Measurements from ENCODE around the gene PPP2R3A.

The PPP2R3A gene

GRCh38 chr3:135918600-135918999, 46.9 kb upstream of the PPP2R3A start:
- no peak overlapping the region for H3K4me2 ChIP-seq (ENCODE audit: low read length, poor library complexity, severe bottlenecking)
- H3K14ac ChIP-seq (ENCODE audit: low read length in 2 of 2): no peak overlapping the region
- H3K4me3 ChIP-seq (ENCODE audit: insufficient read depth in 1 of 2, low read depth in 1 of 2, low read length in 2 of 2): no peak overlapping the region
- H2BK12ac ChIP-seq (ENCODE audit: low read length in 2 of 2): no peak overlapping the region
- DNase-seq: peak; percentile 50
- H3K79me1 ChIP-seq (replicated peaks; ENCODE audit: low read length, poor library complexity, severe bottlenecking): no peaks in the 10 kb centered on the region
- H2BK5ac ChIP-seq (ENCODE audit: low read depth, low read length, poor library complexity, severe bottlenecking): no peak overlapping the region
- H2AK5ac ChIP-seq (ENCODE audit: low read length, severe bottlenecking): no peak overlapping the region
- H2AFZ ChIP-seq (ENCODE audit: low read depth, low read length): no peak overlapping the region
- no peaks in the 10 kb centered on the region for H3K9me3 ChIP-seq (ENCODE audit: control insufficient read depth, low read length)
- H3K9ac ChIP-seq (ENCODE audit: low read length): peak overlapping the region; percentile 35
- no peak overlapping the region for H4K91ac ChIP-seq (ENCODE audit: low read length)
- WGBS: 57% methylated on average over 1 of the region's 1 CpG
- no peak overlapping the region for H3K4ac ChIP-seq (ENCODE audit: low read depth in 1 of 2, low read length in 2 of 2)
- H3K4me1 ChIP-seq (ENCODE audit: control insufficient read depth, insufficient read depth, low read depth, low read length): peaks cover 5% of the 10 kb centered on the region
- no peak overlapping the region for H3K23ac ChIP-seq (ENCODE audit: low read length in 2 of 2)
- H2BK15ac ChIP-seq (ENCODE audit: low read depth, poor library complexity, severe bottlenecking): no peak overlapping the region
- no peak overlapping the region for H3K18ac ChIP-seq (ENCODE audit: low read depth in 1 of 2, low read length in 2 of 2)
- H2BK120ac ChIP-seq (ENCODE audit: low read depth, low read length): no peak overlapping the region
- no peaks in the 10 kb centered on the region for H3K27me3 ChIP-seq (ENCODE audit: control insufficient read depth in 1 of 2, insufficient read depth in 1 of 2, low read length in 2 of 2)
- H3K27ac ChIP-seq (ENCODE audit: low read length, poor library complexity, severe bottlenecking): no peak overlapping the region
- H4K8ac ChIP-seq (ENCODE audit: low read length): no peak overlapping the region
- no peaks in the 10 kb centered on the region for H3K36me3 ChIP-seq (ENCODE audit: control insufficient read depth in 1 of 2, insufficient read depth in 2 of 2, low read depth in 1 of 2, low read length in 2 of 2)

DNA sequence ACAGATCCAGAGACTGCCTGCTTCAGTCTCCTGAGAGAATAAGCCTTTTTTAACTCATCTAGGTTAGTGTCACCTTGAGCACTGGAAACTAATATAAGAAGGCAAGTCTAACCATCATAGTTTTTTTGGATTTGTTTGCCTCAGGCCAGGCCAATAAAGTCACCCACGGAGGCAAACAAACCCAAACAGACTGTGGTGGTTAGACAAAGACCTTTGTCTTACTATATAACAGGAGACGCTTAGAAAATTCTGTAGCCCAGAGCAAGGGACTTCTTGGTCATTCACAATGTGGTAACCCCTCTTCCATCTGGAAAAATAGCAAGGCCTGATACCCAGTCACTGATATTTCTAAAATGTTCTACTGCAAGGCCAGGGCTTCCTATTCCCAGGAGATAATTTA, 45.3 kb upstream of the PPP2R3A start:
- Histone ChIP-seq H3K4ac (ENCODE audit: low read depth in 1 of 2, low read length in 2 of 2) (no peak overlapping the region), H3K9me3 (ENCODE audit: control insufficient read depth, low read length) (no peaks in the 10 kb centered on the region), H2BK120ac (ENCODE audit: low read depth, low read length) (no peak overlapping the region), H3K4me3 (ENCODE audit: insufficient read depth in 1 of 2, low read depth in 1 of 2, low read length in 2 of 2) (no peak overlapping the region), H3K9ac (ENCODE audit: low read length) (no peak overlapping the region), H3K4me2 (ENCODE audit: low read length, poor library complexity, severe bottlenecking) (no peak overlapping the region), H2BK12ac (ENCODE audit: low read length in 2 of 2) (no peak overlapping the region), H3K27ac (ENCODE audit: low read length, poor library complexity, severe bottlenecking) (no peak overlapping the region), H3K36me3 (ENCODE audit: control insufficient read depth in 1 of 2, insufficient read depth in 2 of 2, low read depth in 1 of 2, low read length in 2 of 2) (no peaks in the 10 kb centered on the region), H2AK5ac (ENCODE audit: low read length, severe bottlenecking) (no peak overlapping the region), H4K8ac (ENCODE audit: low read length) (no peak overlapping the region), H3K4me1 (ENCODE audit: control insufficient read depth, insufficient read depth, low read depth, low read length) (peaks cover 5% of the 10 kb centered on the region), H2AFZ (ENCODE audit: low read depth, low read length) (no peak overlapping the region), H4K91ac (ENCODE audit: low read length) (no peak overlapping the region), H3K14ac (ENCODE audit: low read length in 2 of 2) (no peak overlapping the region), H2BK15ac (ENCODE audit: low read depth, poor library complexity, severe bottlenecking) (no peak overlapping the region), H3K79me1 (replicated peaks; ENCODE audit: low read length, poor library complexity, severe bottlenecking) (no peaks in the 10 kb centered on the region), H2BK5ac (ENCODE audit: low read depth, low read length, poor library complexity, severe bottlenecking) (no peak overlapping the region), H3K23ac (ENCODE audit: low read length in 2 of 2) (no peak overlapping the region), H3K18ac (ENCODE audit: low read depth in 1 of 2, low read length in 2 of 2) (no peak overlapping the region), H3K27me3 (ENCODE audit: control insufficient read depth in 1 of 2, insufficient read depth in 1 of 2, low read length in 2 of 2) (no peaks in the 10 kb centered on the region)
- no peak for DNase-seq
- WGBS: 94% methylated on average over 2 of the region's 2 CpGs

- H3K36me3 ChIP-seq (ENCODE audit: control insufficient read depth in 1 of 2, insufficient read depth in 2 of 2, low read depth in 1 of 2, low read length in 2 of 2): no peaks in the 10 kb centered on the region
- no peaks in the 10 kb centered on the region for H3K79me1 ChIP-seq (replicated peaks; ENCODE audit: low read length, poor library complexity, severe bottlenecking)
- no peak overlapping the region for H3K9ac ChIP-seq (ENCODE audit: low read length)
- H3K4me1 ChIP-seq (ENCODE audit: control insufficient read depth, insufficient read depth, low read depth, low read length): peaks cover 5% of the 10 kb centered on the region
- no peaks in the 10 kb centered on the region for H3K27me3 ChIP-seq (ENCODE audit: control insufficient read depth in 1 of 2, insufficient read depth in 1 of 2, low read length in 2 of 2)
- no peak for DNase-seq
- no peak overlapping the region for H2BK12ac ChIP-seq (ENCODE audit: low read length in 2 of 2)
- no peak overlapping the region for H4K91ac ChIP-seq (ENCODE audit: low read length)
- no peaks in the 10 kb centered on the region for H3K9me3 ChIP-seq (ENCODE audit: control insufficient read depth, low read length)
- peak overlapping the region; percentile 83 for H3K27ac ChIP-seq (ENCODE audit: low read length, poor library complexity, severe bottlenecking)
- no peak overlapping the region for H4K8ac ChIP-seq (ENCODE audit: low read length)
- no peak overlapping the region for H2BK15ac ChIP-seq (ENCODE audit: low read depth, poor library complexity, severe bottlenecking)
- no peak overlapping the region for H2AK5ac ChIP-seq (ENCODE audit: low read length, severe bottlenecking)
- H2BK120ac ChIP-seq (ENCODE audit: low read depth, low read length): no peak overlapping the region
- H3K4ac ChIP-seq (ENCODE audit: low read depth in 1 of 2, low read length in 2 of 2): no peak overlapping the region
- H3K4me3 ChIP-seq (ENCODE audit: insufficient read depth in 1 of 2, low read depth in 1 of 2, low read length in 2 of 2): no peak overlapping the region
- H3K18ac ChIP-seq (ENCODE audit: low read depth in 1 of 2, low read length in 2 of 2): no peak overlapping the region
- H3K14ac ChIP-seq (ENCODE audit: low read length in 2 of 2): no peak overlapping the region
- 93% methylated on average over 3 of the region's 3 CpGs for WGBS
- no peak overlapping the region for H2BK5ac ChIP-seq (ENCODE audit: low read depth, low read length, poor library complexity, severe bottlenecking)
- no peak overlapping the region for H3K4me2 ChIP-seq (ENCODE audit: low read length, poor library complexity, severe bottlenecking)
- H2AFZ ChIP-seq (ENCODE audit: low read depth, low read length): no peak overlapping the region
- no peak overlapping the region for H3K23ac ChIP-seq (ENCODE audit: low read length in 2 of 2)
Measured at GRCh38 chr3:135922903-135923250, 42.7 kb upstream of the PPP2R3A start.

DNA sequence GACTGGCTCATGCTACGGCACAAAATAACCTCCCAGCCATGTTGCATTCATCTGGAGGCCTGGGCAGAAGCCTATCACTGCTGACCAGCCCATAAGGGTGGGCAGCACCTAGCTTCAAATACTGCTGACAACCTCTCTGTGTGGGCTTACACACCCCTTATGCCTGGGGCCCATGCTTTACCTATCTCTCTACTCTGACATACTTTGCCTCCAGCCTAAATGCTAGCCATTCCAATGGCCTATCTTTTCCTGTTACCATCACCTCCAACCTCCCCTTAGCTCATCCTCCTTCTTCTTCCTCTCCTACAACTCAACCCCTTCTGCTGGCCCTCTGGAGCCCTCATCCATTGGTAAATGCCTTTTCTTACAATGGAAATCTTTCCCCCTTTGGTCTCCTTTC, 41.0 kb upstream of the PPP2R3A start:
- H3K36me3 ChIP-seq (ENCODE audit: control insufficient read depth in 1 of 2, insufficient read depth in 2 of 2, low read depth in 1 of 2, low read length in 2 of 2): no peaks in the 10 kb centered on the region
- H3K14ac ChIP-seq (ENCODE audit: low read length in 2 of 2): no peak overlapping the region
- H2BK5ac ChIP-seq (ENCODE audit: low read depth, low read length, poor library complexity, severe bottlenecking): no peak overlapping the region
- H3K4me1 ChIP-seq (ENCODE audit: control insufficient read depth, insufficient read depth, low read depth, low read length): peaks cover 5% of the 10 kb centered on the region
- H3K18ac ChIP-seq (ENCODE audit: low read depth in 1 of 2, low read length in 2 of 2): no peak overlapping the region
- no peak overlapping the region for H2AK5ac ChIP-seq (ENCODE audit: low read length, severe bottlenecking)
- H4K8ac ChIP-seq (ENCODE audit: low read length): no peak overlapping the region
- no peak overlapping the region for H3K27ac ChIP-seq (ENCODE audit: low read length, poor library complexity, severe bottlenecking)
- no peaks in the 10 kb centered on the region for H3K27me3 ChIP-seq (ENCODE audit: control insufficient read depth in 1 of 2, insufficient read depth in 1 of 2, low read length in 2 of 2)
- H3K4me3 ChIP-seq (ENCODE audit: insufficient read depth in 1 of 2, low read depth in 1 of 2, low read length in 2 of 2): no peak overlapping the region
- 85% methylated on average over 1 of the region's 1 CpG for WGBS
- DNase-seq: no peak
- no peak overlapping the region for H2BK120ac ChIP-seq (ENCODE audit: low read depth, low read length)
- no peak overlapping the region for H3K4me2 ChIP-seq (ENCODE audit: low read length, poor library complexity, severe bottlenecking)
- no peak overlapping the region for H2BK12ac ChIP-seq (ENCODE audit: low read length in 2 of 2)
- H3K79me1 ChIP-seq (replicated peaks; ENCODE audit: low read length, poor library complexity, severe bottlenecking): no peaks in the 10 kb centered on the region
- H3K9me3 ChIP-seq (ENCODE audit: control insufficient read depth, low read length): no peaks in the 10 kb centered on the region
- H3K9ac ChIP-seq (ENCODE audit: low read length): no peak overlapping the region
- no peak overlapping the region for H3K23ac ChIP-seq (ENCODE audit: low read length in 2 of 2)
- H2BK15ac ChIP-seq (ENCODE audit: low read depth, poor library complexity, severe bottlenecking): no peak overlapping the region
- H2AFZ ChIP-seq (ENCODE audit: low read depth, low read length): no peak overlapping the region
- H4K91ac ChIP-seq (ENCODE audit: low read length): no peak overlapping the region
- no peak overlapping the region for H3K4ac ChIP-seq (ENCODE audit: low read depth in 1 of 2, low read length in 2 of 2)

All from mesenchymal stem cell (in vitro differentiated cells and primary cell).